C4-2B (cell line): ENCODE results near the gene SLC51B.

Experiments used
- CTCF ChIP-seq: fragments of 450-650 bp; conservative IDR thresholded peaks from 2 replicates; pipeline ENCODE4 v1.5.1; 2017; ENCODE audit warnings: mild to moderate bottlenecking
- ZFX ChIP-seq: fragments of 450-650 bp; IDR thresholded peaks from 2 replicates; pipeline ENCODE4 v1.6.1; 2017

- no peak for TF ChIP-seq CTCF
- no peak for TF ChIP-seq ZFX
These were observed 16.9 kb downstream of the SLC51B start for GRCh38 chr15:65062061-65062460.
